HL-60 (cell line): Measurements from ENCODE around the gene GPATCH8.

Experiments
- DNase-seq, 2 experiments: peaks; one replicate each; pipeline ENCODE4 v3.0.0-alpha.2; 2010 to 2020; ENCODE audit warnings: low read depth in 1 of 2, low spot score in 1 of 2
- H3K27ac ChIP-seq: fragments of 250-450 bp; sonication (Bioruptor Pico); replicated peaks from 2 replicates; pipeline ENCODE4 v1.5.1; 2020; ENCODE audit warnings: mild to moderate bottlenecking, moderate library complexity
- H3K27me3 ChIP-seq: fragments of 250-450 bp; sonication (Bioruptor Pico); 2 replicates; pipeline ENCODE4 v1.5.1; 2021; ENCODE audit warnings: mild to moderate bottlenecking, moderate library complexity; ENCODE audit not compliant: insufficient read depth, poor library complexity, severe bottlenecking
- H3K4me3 ChIP-seq: replicated peaks from 2 replicates; pipeline ENCODE4 v1.5.1; 2011; ENCODE audit warnings: mild to moderate bottlenecking, control low read depth, low read length; ENCODE audit not compliant: insufficient read depth
- GABPA ChIP-seq: IDR thresholded peaks from 2 replicates; pipeline ENCODE4 v1.6.1; 2012; ENCODE audit warnings: low read depth
- POLR2AphosphoS5 ChIP-seq: IDR thresholded peaks from 2 replicates; pipeline ENCODE4 v1.6.1; 2012; ENCODE audit warnings: low read depth
- SPI1 ChIP-seq: IDR thresholded peaks from 2 replicates; pipeline ENCODE4 v1.6.1; 2012; ENCODE audit warnings: low read depth, mild to moderate bottlenecking, borderline replicate concordance
- TF ChIP-seq, protein P1 (sequence below): IDR thresholded peaks from one replicate; pipeline ENCODE4 v1.5.1; 2011; ENCODE audit warnings: low read length, control low read depth, inconsistent platforms; ENCODE audit not compliant: insufficient read depth
- TF ChIP-seq, protein P2 (sequence below): IDR thresholded peaks from 2 replicates; pipeline ENCODE4 v1.6.1; 2012; ENCODE audit warnings: low read depth; ENCODE audit not compliant: insufficient replicate concordance

The GPATCH8 gene

DNA sequence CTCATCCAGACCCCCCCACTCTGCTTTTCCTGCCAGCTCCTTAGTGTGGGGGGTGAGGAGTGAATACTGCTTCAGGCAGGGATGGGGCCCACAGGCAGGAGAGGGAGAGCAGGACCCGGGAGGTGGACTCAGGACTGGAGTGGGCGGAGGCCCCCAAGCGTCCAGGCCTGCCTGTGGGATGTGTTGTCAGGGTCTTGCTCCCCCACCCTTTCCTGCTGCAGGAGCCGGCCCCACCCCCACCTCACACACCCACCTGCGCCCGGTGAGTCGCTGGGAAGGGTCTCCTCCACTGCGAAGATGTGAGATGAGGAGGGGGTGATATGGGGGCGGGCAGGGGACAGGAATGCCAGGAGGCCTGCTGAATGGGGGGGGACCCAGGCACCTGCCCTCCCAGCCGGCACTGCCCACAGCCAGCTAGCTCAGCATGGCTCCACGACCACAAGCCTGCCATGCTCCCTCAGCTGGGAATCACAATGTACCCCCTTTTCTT is 140.7 kb downstream of the GPATCH8 start:
- TF ChIP-seq, protein P1, sequence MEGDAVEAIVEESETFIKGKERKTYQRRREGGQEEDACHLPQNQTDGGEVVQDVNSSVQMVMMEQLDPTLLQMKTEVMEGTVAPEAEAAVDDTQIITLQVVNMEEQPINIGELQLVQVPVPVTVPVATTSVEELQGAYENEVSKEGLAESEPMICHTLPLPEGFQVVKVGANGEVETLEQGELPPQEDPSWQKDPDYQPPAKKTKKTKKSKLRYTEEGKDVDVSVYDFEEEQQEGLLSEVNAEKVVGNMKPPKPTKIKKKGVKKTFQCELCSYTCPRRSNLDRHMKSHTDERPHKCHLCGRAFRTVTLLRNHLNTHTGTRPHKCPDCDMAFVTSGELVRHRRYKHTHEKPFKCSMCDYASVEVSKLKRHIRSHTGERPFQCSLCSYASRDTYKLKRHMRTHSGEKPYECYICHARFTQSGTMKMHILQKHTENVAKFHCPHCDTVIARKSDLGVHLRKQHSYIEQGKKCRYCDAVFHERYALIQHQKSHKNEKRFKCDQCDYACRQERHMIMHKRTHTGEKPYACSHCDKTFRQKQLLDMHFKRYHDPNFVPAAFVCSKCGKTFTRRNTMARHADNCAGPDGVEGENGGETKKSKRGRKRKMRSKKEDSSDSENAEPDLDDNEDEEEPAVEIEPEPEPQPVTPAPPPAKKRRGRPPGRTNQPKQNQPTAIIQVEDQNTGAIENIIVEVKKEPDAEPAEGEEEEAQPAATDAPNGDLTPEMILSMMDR, result no peak
- TF ChIP-seq, protein P2, sequence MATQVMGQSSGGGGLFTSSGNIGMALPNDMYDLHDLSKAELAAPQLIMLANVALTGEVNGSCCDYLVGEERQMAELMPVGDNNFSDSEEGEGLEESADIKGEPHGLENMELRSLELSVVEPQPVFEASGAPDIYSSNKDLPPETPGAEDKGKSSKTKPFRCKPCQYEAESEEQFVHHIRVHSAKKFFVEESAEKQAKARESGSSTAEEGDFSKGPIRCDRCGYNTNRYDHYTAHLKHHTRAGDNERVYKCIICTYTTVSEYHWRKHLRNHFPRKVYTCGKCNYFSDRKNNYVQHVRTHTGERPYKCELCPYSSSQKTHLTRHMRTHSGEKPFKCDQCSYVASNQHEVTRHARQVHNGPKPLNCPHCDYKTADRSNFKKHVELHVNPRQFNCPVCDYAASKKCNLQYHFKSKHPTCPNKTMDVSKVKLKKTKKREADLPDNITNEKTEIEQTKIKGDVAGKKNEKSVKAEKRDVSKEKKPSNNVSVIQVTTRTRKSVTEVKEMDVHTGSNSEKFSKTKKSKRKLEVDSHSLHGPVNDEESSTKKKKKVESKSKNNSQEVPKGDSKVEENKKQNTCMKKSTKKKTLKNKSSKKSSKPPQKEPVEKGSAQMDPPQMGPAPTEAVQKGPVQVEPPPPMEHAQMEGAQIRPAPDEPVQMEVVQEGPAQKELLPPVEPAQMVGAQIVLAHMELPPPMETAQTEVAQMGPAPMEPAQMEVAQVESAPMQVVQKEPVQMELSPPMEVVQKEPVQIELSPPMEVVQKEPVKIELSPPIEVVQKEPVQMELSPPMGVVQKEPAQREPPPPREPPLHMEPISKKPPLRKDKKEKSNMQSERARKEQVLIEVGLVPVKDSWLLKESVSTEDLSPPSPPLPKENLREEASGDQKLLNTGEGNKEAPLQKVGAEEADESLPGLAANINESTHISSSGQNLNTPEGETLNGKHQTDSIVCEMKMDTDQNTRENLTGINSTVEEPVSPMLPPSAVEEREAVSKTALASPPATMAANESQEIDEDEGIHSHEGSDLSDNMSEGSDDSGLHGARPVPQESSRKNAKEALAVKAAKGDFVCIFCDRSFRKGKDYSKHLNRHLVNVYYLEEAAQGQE, result no peak
- TF ChIP-seq POLR2AphosphoS5 (no peak), SPI1 (no peak), GABPA (no peak)
- Histone ChIP-seq H3K4me3 (no peak overlapping the region; the same call in 1 of the 2 replicates), H3K27me3 (peaks cover 34% of the 10 kb centered on the region), H3K27ac (no peak overlapping the region)
- DNase-seq, result no peak

DNA sequence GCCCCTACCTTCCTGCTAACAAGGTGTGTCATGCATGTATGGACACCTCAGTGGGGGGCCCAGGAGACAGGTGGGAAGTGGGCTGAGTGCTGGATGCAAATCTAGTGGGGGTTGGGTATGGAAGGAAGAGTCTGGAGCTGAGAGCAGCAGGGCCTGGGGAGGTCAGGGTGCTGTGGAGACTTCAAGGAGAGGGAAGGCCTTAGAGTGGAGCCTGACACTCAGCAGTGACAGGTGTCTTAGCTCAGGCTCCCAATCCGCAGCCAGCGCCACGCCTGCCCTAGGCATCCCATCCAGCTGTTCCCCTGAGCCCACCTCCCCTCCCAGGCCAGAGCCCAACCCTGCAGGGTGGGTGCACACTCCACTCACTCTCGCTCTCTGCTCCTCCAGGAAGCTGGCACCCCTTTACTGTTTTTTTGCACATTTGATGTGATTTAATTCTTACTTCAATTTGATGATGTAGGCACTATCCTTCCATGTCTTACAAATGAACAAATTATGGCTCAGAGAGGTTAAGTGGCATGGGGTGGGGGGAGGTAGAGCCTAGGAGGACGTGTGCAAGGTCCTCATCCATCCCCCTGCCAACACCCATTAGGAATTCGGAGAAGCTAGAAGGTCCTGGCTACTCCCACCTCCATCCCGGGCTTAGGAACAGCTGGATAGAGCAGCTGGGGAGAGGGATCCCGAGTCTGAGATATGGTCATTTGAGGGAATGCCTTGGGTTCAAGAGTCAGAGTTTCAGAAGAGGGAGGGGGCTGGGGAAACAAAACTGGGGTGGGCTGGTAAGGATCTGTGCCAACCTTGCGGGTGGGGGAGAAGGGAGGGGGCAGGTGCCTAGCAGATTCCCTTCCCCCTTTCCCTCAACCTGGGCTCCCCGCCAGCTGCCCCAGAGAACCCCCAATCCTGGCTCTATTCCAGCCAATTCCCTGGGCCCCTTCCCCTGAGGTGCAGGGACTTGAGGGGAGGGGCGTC is 141.6 kb downstream of the GPATCH8 start:
- H3K27me3 ChIP-seq, result peaks cover 34% of the 10 kb centered on the region
- no peak overlapping the region for H3K27ac ChIP-seq

DNA sequence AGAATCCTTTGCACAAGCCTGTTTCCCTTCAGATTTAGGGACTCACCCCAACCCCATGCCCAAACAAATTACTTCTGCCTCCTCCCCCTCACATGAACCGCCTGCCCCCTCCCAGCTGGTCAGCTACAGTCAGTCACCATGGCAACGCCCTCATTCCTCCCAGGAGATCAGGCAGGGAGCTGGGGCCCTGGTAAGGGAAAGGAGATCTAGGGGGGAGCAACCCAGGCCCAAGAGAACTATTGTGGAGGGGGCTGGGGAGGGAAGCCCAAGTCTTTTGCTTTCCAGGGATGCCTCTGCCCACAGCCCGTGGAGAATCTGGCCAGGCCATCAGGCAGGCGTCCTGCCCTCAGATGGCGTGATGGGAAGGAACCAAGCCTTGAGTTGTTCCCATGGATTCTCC is 142.4 kb downstream of the GPATCH8 start:
- Histone ChIP-seq H3K27me3 (peaks cover 33% of the 10 kb centered on the region), H3K4me3 (no peak overlapping the region), H3K27ac (no peak overlapping the region)
- no peak for DNase-seq
- TF ChIP-seq GABPA (no peak), SPI1 (no peak), POLR2AphosphoS5 (no peak)
- TF ChIP-seq, protein P2, result no peak
- TF ChIP-seq, protein P1, result no peak

More for the DNA sequence above, 141.6 kb downstream of the GPATCH8 start:
- TF ChIP-seq SPI1 (no peak), POLR2AphosphoS5 (no peak), GABPA (no peak)
- TF ChIP-seq, protein P2, result no peak
- TF ChIP-seq, protein P1, result no peak
- H3K4me3 ChIP-seq, result no peak overlapping the region
- no peak for DNase-seq
